CD4-positive, CD25-positive, alpha-beta regulatory T cell (primary cell): Measurements from ENCODE around the gene UGT1A6. TPM values are rescaled to one million over a fixed set of nuclear protein-coding genes. Genes with fewer than 3 reads are reported as not detected.

Experiments
- ATAC-seq, 2 donors: fragments of 150-1000 bp; cut with Tn5 transposase; one replicate each; pipeline ENCODE4 v1.10.0; 2021; ENCODE audit warnings: low read depth in 2 of 2, moderate number of reproducible peaks in 2 of 2, moderate library complexity in 1 of 2
- DNase-seq, 3 donors: peaks; one replicate each; pipeline versions ENCODE4 v3.0.0 to v3.0.0-alpha.2; 2012 to 2022; ENCODE audit warnings: mixed read lengths in 1 of 3
- H3K27ac ChIP-seq: one replicate; pipeline ENCODE4 v1.7.0; 2013; ENCODE audit warnings: mild to moderate bottlenecking, low read length; ENCODE audit not compliant: insufficient read depth, poor library complexity, severe bottlenecking
- H3K27me3 ChIP-seq: one replicate; pipeline ENCODE4 v1.7.0; 2013; ENCODE audit warnings: low read length; ENCODE audit not compliant: control insufficient read depth, insufficient read depth
- H3K36me3 ChIP-seq: one replicate; pipeline ENCODE4 v1.7.0; 2013; ENCODE audit warnings: mild to moderate bottlenecking, low read length, moderate library complexity; ENCODE audit not compliant: control insufficient read depth, insufficient read depth
- H3K4me1 ChIP-seq: 2 replicates; pipeline ENCODE4 v1.7.0; 2013; ENCODE audit warnings: mild to moderate bottlenecking, low read length; ENCODE audit not compliant: insufficient read depth, control insufficient read depth, poor library complexity, severe bottlenecking
- H3K4me3 ChIP-seq: one replicate; pipeline ENCODE4 v1.7.0; 2013; ENCODE audit warnings: low read depth, mild to moderate bottlenecking, low read length, moderate library complexity
- H3K9me3 ChIP-seq, 2 experiments: 1 replicate in 1 of 2; 2 replicates in 1 of 2; pipeline ENCODE4 v1.7.0; 2013; ENCODE audit warnings: low read length in 2 of 2, mild to moderate bottlenecking in 1 of 2, moderate library complexity in 1 of 2; ENCODE audit not compliant: control insufficient read depth in 2 of 2
- H3K27ac Mint-ChIP-seq, 3 donors: one replicate each; pipeline ENCODE4 v1.8.0; 2020 to 2022; ENCODE audit warnings: mild to moderate bottlenecking in 3 of 3, mixed read lengths in 3 of 3, moderate library complexity in 2 of 3
- H3K27me3 Mint-ChIP-seq: one replicate; pipeline ENCODE4 v1.8.0; 2022; ENCODE audit warnings: mild to moderate bottlenecking, mixed read lengths
- H3K36me3 Mint-ChIP-seq: one replicate; pipeline ENCODE4 v1.8.0; 2020; ENCODE audit warnings: mixed read lengths
- H3K4me1 Mint-ChIP-seq, 4 donors: one replicate each; pipeline ENCODE4 v1.8.0; 2020 to 2022; ENCODE audit warnings: mixed read lengths in 4 of 4, mild to moderate bottlenecking in 1 of 4
- H3K4me3 Mint-ChIP-seq, 4 donors: one replicate each; pipeline ENCODE4 v1.8.0; 2020 to 2022; ENCODE audit warnings: mild to moderate bottlenecking in 4 of 4, mixed read lengths in 4 of 4, moderate library complexity in 3 of 4
- H3K9me3 Mint-ChIP-seq, 7 donors: one replicate each; pipeline ENCODE4 v1.8.0; 2020 to 2022; ENCODE audit warnings: mixed read lengths in 7 of 7, mild to moderate bottlenecking in 3 of 7, moderate library complexity in 2 of 7
- polyA plus RNA-seq, 4 donors: library from polyadenylated mRNA; unstranded; fragments of 300-500 nt; fragmentation: Illumina TruSeq; gene quantifications; one replicate each; pipeline ENCODE4 v1.2.3, GENCODE V29; 2021
- total RNA-seq: library from RNA; stranded (reverse); gene quantifications from one replicate; pipeline ENCODE4 v1.2.3, GENCODE V29; 2022

The UGT1A6 gene
- total and polyA plus RNA-seq, 5 donors from 2014 or later, result not detected

DNA sequence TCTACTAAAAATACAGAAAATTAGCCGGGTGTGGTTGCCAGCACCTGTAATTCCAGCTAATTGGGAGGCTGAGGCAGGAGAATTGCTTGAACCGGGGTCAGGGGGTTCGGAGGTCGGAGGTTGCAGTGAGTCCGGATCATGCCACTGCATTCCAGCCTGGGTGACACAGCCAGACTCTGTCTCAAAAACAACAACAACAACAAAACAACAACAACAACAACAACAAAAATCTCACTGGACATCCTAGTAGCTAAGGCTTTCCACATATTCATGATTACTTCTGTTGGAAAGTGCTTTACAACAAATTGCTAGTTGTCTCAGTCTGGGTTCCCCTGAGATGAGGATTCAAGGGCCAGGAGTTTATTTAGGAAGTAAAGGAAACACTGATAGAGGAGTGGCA, 81.2 kb downstream of the UGT1A6 start:
- H3K4me1 Mint-ChIP-seq, result no peaks in the 10 kb centered on the region
- H3K4me1 ChIP-seq, result no peaks in the 10 kb centered on the region
- H3K36me3 Mint-ChIP-seq, result no peaks in the 10 kb centered on the region
- peaks cover 10% of the 10 kb centered on the region for H3K27me3 ChIP-seq
- no peak overlapping the region for H3K27ac Mint-ChIP-seq
- no peaks in the 10 kb centered on the region for H3K36me3 ChIP-seq
- ATAC-seq (no peak), DNase-seq (no peak)
- H3K9me3 ChIP-seq, result peaks cover 0 to 11% of the 10 kb centered on the region in 2 experiments
- no peak overlapping the region for H3K4me3 Mint-ChIP-seq
- peaks cover 5% of the 10 kb centered on the region for H3K27me3 Mint-ChIP-seq
- H3K27ac ChIP-seq, result no peak overlapping the region
- H3K4me3 ChIP-seq, result no peak overlapping the region
- H3K9me3 Mint-ChIP-seq, result peaks cover 0 to 17% (median 3%) of the 10 kb centered on the region in 7 donors

DNA sequence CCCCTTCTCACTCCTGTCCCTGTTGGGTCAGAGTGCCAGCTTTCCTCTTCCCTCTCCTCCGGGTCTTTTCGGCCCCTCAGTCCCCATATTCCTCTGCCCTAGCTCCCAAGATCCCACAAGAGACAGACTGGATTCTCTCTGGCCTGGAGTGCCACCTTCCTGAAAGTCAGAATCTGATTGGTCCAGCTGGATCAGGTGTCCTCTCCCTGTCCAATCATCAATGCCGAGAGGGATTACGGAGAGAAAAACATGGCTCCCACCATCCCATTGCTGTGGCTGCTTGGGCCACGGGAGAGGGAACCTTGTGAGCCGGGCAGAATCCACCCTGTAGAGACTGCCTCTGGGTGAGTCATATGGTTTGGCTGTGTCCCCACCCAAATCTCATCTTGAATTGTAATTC, 82.7 kb downstream of the UGT1A6 start:
- Histone ChIP-seq H3K27me3 (peaks cover 8% of the 10 kb centered on the region), H3K36me3 (no peaks in the 10 kb centered on the region), H3K4me1 (no peaks in the 10 kb centered on the region), H3K27ac (no peak overlapping the region), H3K9me3 (peaks cover 2 to 11% of the 10 kb centered on the region in 2 experiments), H3K4me3 (no peak overlapping the region)
- Mint-ChIP-seq H3K4me1 (no peaks in the 10 kb centered on the region), H3K36me3 (no peaks in the 10 kb centered on the region), H3K27ac (no peak overlapping the region), H3K4me3 (no peak overlapping the region), H3K9me3 (peaks cover 0 to 17% (median 5%) of the 10 kb centered on the region in 7 donors), H3K27me3 (no peaks in the 10 kb centered on the region)
- DNase-seq, result no peak
- no peak for ATAC-seq

DNA sequence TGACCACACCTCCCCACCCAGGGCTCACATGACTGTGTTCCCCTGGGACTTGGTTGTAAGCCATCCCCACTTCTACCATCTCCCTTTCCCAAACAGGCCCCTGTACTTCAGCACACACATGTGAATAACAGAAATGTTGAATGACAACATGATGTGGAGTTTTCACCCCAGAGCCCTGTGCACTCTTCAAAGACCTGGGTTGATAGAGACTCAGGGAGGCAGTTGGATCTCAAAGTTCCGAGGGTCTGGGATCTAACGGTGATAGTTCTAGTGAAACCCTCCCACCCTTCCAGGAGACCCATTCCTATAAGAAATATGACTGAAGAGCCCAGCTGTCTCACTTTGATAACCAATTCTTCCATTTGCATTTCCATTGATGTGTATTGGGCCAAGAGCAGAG, 85.3 kb downstream of the UGT1A6 start, which contains the start of gene MROH2A:
TSS of gene MROH2A (plus strand) at position 301 of the 400 bp plus-strand sequence. CDS start 1,029 bp downstream, outside the sequence.
- H3K9me3 ChIP-seq, result peaks cover 2 to 11% of the 10 kb centered on the region in 2 experiments
- H3K4me1 Mint-ChIP-seq, result no peaks in the 10 kb centered on the region
- no peaks in the 10 kb centered on the region for H3K4me1 ChIP-seq
- no peaks in the 10 kb centered on the region for H3K36me3 Mint-ChIP-seq
- H3K9me3 Mint-ChIP-seq, result peaks cover 0 to 17% (median 5%) of the 10 kb centered on the region in 7 donors
- H3K4me3 ChIP-seq, result no peak within 1 kb of the TSS
- no peak within 1 kb of the TSS for H3K4me3 Mint-ChIP-seq
- peaks cover 13% of the 10 kb centered on the region for H3K27me3 Mint-ChIP-seq
- H3K27ac Mint-ChIP-seq, result no peak within 1 kb of the TSS
- DNase-seq (no peak), ATAC-seq (no peak)
- no peak within 1 kb of the TSS for H3K27ac ChIP-seq
- H3K36me3 ChIP-seq, result no peaks in the 10 kb centered on the region
- H3K27me3 ChIP-seq, result peaks cover 10% of the 10 kb centered on the region

DNA sequence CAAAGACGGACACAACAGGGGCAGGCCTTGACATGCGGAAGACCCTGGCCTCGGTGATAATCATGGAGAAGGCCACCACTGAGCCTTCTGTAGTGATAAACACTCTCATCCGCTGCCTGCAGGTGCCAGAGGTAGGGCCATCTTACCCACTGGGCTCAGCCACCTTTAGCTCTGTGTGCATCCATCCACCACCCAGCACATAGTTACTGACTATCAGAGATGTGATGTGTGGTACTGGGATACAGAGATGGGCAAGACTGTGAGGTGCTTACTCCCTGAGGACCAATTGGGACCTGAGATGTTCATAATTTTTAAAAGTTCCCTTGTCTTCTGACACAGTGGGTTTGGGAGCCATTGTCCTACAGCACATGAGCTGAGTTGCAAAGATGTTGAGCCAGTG, 87.0 kb downstream of the UGT1A6 start:
- H3K36me3 Mint-ChIP-seq, result no peaks in the 10 kb centered on the region
- Histone ChIP-seq H3K27ac (no peak overlapping the region), H3K4me1 (no peaks in the 10 kb centered on the region), H3K4me3 (no peak overlapping the region), H3K27me3 (peaks cover 10% of the 10 kb centered on the region), H3K9me3 (peaks cover 2 to 11% of the 10 kb centered on the region in 2 experiments), H3K36me3 (no peaks in the 10 kb centered on the region)
- peaks cover 13% of the 10 kb centered on the region for H3K27me3 Mint-ChIP-seq
- no peak overlapping the region for H3K27ac Mint-ChIP-seq
- H3K4me3 Mint-ChIP-seq, result no peak overlapping the region
- no peaks in the 10 kb centered on the region for H3K4me1 Mint-ChIP-seq
- peaks cover 0 to 17% (median 5%) of the 10 kb centered on the region in 7 donors for H3K9me3 Mint-ChIP-seq
- DNase-seq (no peak), ATAC-seq (no peak)

DNA sequence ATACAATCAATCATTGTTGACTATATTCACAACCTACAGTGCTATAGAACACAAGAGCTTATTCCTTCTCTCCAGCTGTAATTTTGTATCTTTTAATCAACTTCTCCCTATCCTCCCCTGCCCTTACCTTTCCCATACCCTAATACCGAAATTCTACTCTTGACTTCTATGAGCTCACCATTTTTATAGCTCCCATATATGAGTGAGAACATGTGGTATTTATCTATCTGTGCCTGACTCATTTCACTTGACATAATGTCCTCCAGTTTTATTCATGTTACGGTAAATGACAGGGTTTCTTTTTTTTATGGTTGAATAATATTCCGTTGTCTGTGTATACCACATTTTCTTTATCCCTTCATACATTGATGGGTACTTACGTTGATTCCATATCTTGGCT, 88.1 kb downstream of the UGT1A6 start:
- Mint-ChIP-seq H3K27me3 (peaks cover 13% of the 10 kb centered on the region), H3K27ac (no peak overlapping the region), H3K9me3 (peaks cover 0 to 16% (median 4%) of the 10 kb centered on the region in 7 donors), H3K4me1 (no peaks in the 10 kb centered on the region), H3K4me3 (no peak overlapping the region), H3K36me3 (no peaks in the 10 kb centered on the region)
- H3K4me3 ChIP-seq, result no peak overlapping the region
- peaks cover 10% of the 10 kb centered on the region for H3K27me3 ChIP-seq
- H3K9me3 ChIP-seq, result peaks cover 2 to 7% of the 10 kb centered on the region in 2 experiments
- no peak for DNase-seq
- H3K36me3 ChIP-seq, result no peaks in the 10 kb centered on the region
- H3K27ac ChIP-seq, result no peak overlapping the region
- ATAC-seq, result no peak
- no peaks in the 10 kb centered on the region for H3K4me1 ChIP-seq

DNA sequence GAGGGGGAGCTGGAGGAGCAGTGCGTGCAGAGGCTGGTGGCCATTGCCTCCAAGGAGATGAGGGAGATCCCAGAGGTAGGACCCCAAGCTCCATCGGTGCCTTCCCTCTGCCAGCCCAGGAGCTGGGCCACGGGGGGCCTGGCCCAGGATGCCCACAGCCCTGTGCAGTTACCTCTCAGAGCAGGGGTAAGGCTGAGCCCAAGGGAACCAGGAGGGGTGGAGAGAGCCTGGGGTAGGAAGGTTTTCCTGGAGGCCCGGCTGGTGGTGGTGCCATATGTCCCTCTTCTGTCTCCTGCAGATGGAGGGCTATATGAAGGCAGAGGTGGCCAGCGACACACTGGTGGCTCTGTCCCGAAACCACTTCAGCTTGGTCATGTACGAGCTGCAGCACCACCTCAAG, 96.9 kb downstream of the UGT1A6 start:
- H3K27me3 Mint-ChIP-seq, result peaks cover 5% of the 10 kb centered on the region
- H3K27me3 ChIP-seq, result no peaks in the 10 kb centered on the region

DNA sequence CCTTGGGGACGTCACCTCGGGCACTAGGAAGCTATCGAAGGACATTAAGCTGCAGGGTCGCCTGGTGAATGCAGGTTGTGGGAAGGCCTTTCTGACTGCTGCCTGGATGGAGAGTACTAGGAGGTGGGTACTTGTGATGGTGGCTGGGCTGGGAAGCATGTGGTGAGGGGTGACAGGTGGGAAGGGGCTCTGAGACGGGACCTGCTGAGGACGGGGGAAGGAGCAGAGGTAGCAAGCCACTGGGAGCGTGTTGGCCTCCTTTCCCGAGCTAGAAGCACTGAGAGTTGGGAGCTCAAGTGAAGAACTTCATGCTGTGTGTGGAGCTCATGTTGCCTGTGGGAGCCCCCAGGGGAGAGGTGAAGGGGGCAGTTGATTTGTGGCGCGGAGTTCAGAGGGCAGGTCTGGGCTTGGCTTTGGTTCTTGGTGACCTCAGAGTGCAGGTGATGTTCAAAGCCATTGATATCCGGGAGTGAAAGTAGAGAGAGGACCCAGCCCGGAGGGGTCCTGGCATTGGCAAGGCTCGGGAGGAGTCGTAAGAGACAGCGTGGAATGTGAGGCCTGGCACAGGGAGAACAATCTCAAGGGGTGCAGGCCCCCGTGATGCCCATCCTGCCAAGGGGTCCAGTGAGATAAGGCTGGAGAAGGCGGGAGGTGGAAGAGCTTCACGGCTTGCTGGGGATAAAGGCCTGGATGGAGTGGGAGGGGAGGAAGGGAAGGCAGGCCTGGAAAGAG, 98.6 kb downstream of the UGT1A6 start:
- H3K36me3 Mint-ChIP-seq, result no peaks in the 10 kb centered on the region
- H3K27me3 Mint-ChIP-seq, result peaks cover 5% of the 10 kb centered on the region
- no peaks in the 10 kb centered on the region for H3K4me1 ChIP-seq
- no peaks in the 10 kb centered on the region for H3K9me3 ChIP-seq
- no peaks in the 10 kb centered on the region for H3K27me3 ChIP-seq
- ATAC-seq (no peak), DNase-seq (no peak)
- H3K4me3 ChIP-seq, result no peak overlapping the region
- no peaks in the 10 kb centered on the region for H3K36me3 ChIP-seq
- no peak overlapping the region for H3K27ac ChIP-seq
- H3K27ac Mint-ChIP-seq, result no peak overlapping the region
- peaks cover 0 to 5% (median 2%) of the 10 kb centered on the region in 4 donors for H3K4me1 Mint-ChIP-seq
- H3K9me3 Mint-ChIP-seq, result no peaks in the 10 kb centered on the region
- H3K4me3 Mint-ChIP-seq, result no peak overlapping the region

More for the DNA sequence above, 96.9 kb downstream of the UGT1A6 start:
- H3K27ac Mint-ChIP-seq, result no peak overlapping the region
- Histone ChIP-seq H3K4me1 (no peaks in the 10 kb centered on the region), H3K27ac (no peak overlapping the region), H3K9me3 (no peaks in the 10 kb centered on the region), H3K4me3 (no peak overlapping the region), H3K36me3 (no peaks in the 10 kb centered on the region)
- H3K9me3 Mint-ChIP-seq, result peaks cover 0 to 3% (median 0%) of the 10 kb centered on the region in 7 donors
- no peak overlapping the region for H3K4me3 Mint-ChIP-seq
- DNase-seq, result no peak
- peaks cover 0 to 5% (median 2%) of the 10 kb centered on the region in 4 donors for H3K4me1 Mint-ChIP-seq
- H3K36me3 Mint-ChIP-seq, result no peaks in the 10 kb centered on the region
- ATAC-seq, result no peak

DNA sequence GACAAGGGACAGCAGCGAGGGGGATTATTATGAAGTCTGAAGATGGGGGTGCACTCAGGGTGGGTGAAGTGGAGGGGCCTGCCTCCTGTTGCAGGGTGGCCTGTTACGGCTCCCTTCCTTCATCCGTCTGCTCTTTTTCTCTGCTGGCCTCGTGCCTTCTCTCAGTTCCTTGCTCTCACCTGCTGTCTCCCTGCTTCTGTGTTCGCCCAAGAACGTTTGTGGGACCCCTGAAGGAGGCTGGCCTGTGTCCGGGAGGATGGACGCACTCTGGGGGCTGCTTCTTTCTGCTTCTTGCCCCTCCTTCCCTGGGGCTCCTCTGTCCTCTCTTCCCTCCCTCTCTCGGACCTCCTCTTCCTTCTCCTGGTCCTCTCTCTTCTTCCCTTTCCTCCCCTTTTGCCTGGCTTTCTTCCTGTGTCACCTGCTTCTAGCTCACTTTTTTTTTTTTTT, 99.2 kb downstream of the UGT1A6 start:
- H3K4me3 Mint-ChIP-seq, result no peak overlapping the region
- Histone ChIP-seq H3K4me3 (no peak overlapping the region), H3K27ac (no peak overlapping the region), H3K4me1 (no peaks in the 10 kb centered on the region), H3K27me3 (no peaks in the 10 kb centered on the region), H3K36me3 (no peaks in the 10 kb centered on the region), H3K9me3 (no peaks in the 10 kb centered on the region)
- H3K4me1 Mint-ChIP-seq, result peaks cover 0 to 5% (median 2%) of the 10 kb centered on the region in 4 donors
- no peak for DNase-seq
- no peaks in the 10 kb centered on the region for H3K9me3 Mint-ChIP-seq
- ATAC-seq, result no peak
- no peak overlapping the region for H3K27ac Mint-ChIP-seq
- no peaks in the 10 kb centered on the region for H3K36me3 Mint-ChIP-seq
- H3K27me3 Mint-ChIP-seq, result peaks cover 7% of the 10 kb centered on the region
